ENCODE measurements around the gene EPB41L1.

The EPB41L1 gene

GRCh38 chr20:36154700-36155628, at the start of gene EPB41L1:
Gene EPB41L1 (plus strand): TSS chr20:36154740. CDS start chr20:36173778, 19,038 bp downstream.
- no peak for DNase-seq (ENCODE audit: low read depth)

GRCh38 chr20:36104856-36105255, 49.7 kb upstream of the EPB41L1 start:
- no peak for DNase-seq (ENCODE audit: low read depth)

- no peak for DNase-seq (ENCODE audit: low read depth)
These were observed 48.8 kb upstream of the EPB41L1 start for GRCh38 chr20:36105711-36106226.

GRCh38 chr20:36106606-36107005, 47.9 kb upstream of the EPB41L1 start:
- no peak for DNase-seq (ENCODE audit: low read depth)

GRCh38 chr20:36107881-36108280, 46.7 kb upstream of the EPB41L1 start:
- no peak for DNase-seq (ENCODE audit: low read depth)

GRCh38 chr20:36109251-36109947, 45.1 kb upstream of the EPB41L1 start:
- DNase-seq (ENCODE audit: low read depth), result no peak

DNA sequence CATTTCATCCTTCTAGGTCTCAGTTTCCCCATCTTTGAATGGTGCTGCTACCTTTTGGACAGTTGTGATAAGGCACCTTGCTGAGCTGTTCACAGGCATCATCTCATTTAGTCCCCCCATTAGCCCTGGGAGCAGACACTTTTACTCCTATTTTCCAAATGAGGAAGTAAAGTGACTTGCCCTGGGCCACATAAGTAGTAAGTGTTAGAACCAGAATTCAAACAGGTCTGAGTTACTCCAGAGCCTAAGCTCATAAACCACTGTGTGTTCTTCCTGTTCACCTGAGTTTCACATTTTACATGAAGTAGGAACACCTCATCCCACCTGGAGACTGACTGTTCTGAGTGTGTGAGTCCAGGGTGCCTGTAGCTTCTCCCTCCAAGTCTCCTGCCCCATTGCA, 43.5 kb upstream of the EPB41L1 start:
- no peak for DNase-seq (ENCODE audit: low read depth)

DNA sequence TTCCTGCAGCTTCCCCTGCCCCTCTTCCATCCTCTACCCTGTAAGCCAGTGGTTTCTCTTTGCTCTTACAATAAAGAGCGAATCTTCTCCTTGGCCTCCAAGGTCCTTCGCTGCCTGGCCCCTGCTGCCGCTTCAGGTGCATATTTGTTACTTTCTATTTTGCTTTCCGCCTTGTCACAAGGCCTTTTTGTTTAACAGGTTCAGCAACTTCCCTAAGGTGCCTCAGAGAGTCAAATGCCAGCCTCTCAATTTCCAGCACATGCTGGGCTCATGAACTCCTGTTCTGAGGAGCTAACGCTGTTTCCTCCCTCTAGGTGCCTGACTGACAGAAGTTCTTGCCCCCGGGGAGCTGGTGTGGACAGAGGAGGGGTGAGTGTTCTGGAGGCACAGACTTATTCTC, 42.4 kb upstream of the EPB41L1 start:
- no peak for DNase-seq (ENCODE audit: low read depth)

DNA sequence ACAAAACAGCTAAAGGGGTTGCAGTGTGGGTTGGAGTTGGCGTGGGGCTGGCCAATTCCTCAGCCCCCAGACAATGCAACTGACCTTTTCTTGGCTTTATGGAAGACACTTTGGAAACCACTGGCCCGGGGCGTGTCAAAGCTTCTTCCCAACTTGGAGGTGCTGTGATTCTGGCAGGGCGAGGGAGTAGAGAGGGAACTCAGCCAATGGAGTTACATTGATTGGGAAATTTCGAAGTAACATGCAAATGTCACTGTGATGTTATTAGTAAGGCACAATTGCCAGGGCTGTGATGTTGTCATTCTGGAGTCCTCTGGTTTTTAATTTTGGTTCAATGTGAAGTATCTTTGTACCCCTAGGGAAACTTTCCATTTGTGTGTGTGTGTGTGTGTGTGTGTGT, 41.5 kb upstream of the EPB41L1 start:
- DNase-seq (ENCODE audit: low read depth), result no peak

DNA sequence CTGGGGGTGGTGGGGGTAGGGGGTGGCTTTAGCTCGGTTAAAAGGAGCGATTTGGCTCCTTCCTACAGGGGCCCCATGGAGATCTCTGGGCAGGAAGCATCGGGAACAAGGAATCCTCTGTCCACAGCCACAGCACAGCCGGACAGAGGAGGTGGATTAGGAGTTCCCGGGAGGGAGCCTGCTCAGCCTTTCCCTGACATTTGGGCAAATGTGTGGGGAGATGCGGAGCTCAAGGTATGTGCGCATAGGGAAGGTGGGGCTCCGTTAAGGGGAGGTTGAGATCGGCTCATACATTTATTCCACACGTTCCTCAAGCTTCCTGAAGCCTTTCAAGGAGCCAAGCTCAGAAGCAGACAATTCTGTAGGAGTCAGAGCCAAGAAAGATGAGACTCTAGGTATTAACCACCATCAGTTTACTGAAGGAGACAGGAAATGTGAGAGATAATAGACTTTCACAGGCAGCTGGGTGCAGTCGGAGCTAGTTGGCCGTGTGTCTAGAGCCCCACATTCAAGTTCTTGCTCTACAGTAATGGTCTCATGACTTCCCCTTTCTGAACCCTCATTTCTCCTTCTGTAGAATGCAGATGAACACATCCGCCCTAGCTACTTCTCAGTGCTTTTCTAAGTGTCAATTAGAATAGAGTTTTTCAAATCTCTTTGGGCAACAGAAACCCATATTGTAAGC, 40.8 kb upstream of the EPB41L1 start:
- DNase-seq (ENCODE audit: low read depth), result no peak

GRCh38 chr20:36114707-36115106, 39.8 kb upstream of the EPB41L1 start:
- no peak for DNase-seq (ENCODE audit: low read depth)

- DNase-seq (ENCODE audit: low read depth), result no peak
These were observed 38.6 kb upstream of the EPB41L1 start for GRCh38 chr20:36115925-36116324.

GRCh38 chr20:36116807-36117441, 37.6 kb upstream of the EPB41L1 start:
- DNase-seq (ENCODE audit: low read depth), result no peak

DNA sequence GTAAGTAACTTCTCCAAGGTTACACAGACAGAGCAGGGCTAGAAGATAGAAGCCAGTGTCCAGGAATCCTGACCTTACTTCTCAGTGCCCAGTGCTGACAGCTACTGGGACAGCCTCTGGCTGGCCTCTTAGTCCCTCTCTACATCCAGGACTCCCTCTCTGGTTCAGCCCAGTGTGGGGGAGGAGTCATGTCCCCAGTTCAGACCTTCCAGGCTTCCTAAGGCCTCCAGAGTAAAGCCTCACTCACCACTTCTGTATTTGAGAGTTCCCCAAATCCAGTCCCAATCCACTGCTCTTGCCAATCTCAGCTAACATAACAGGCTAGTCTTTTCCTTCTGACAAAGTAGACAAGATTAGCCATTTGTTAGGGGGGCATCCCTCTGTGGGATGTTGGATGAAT, 36.9 kb upstream of the EPB41L1 start:
- no peak for DNase-seq (ENCODE audit: low read depth)

DNA sequence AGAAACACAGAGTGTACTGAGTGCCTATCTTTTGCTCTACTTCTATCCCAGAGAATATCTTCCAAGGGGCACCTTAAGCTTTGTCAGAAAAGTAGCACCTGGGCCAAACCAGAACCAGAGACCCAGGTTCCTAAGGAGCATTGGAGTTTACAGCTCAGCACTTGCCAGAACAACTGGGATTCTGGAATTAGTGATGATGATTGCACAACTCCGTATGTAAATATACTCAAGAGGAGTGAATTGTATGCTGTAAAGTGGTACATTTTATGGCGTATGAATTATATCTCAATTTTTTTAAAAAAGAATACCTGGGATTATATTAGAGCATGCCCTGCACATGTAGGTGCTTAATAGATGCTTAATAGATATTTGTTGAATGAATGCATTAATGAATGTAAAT, 36.2 kb upstream of the EPB41L1 start:
- no peak for DNase-seq (ENCODE audit: low read depth)

DNA sequence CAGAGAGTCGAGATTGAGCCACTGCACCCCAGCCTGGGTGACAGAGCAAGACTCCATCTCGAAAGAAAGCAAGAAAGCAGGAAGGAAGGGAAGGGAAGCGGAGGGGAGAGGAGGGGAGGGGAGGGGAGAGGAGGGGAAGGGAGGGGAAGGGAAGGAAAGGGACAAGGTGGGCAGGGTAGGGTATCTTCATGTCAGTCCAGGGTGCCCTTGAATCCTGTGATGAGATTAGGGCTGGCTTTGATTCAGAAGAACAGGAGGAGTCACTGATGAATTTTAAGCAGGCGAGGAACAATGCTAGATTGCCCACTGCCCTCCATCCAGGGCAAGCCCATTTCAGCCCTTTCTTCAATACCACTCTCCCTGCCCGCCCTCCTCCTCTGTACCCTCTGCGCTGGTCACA, 35.0 kb upstream of the EPB41L1 start:
- DNase-seq (ENCODE audit: low read depth), result no peak

DNA sequence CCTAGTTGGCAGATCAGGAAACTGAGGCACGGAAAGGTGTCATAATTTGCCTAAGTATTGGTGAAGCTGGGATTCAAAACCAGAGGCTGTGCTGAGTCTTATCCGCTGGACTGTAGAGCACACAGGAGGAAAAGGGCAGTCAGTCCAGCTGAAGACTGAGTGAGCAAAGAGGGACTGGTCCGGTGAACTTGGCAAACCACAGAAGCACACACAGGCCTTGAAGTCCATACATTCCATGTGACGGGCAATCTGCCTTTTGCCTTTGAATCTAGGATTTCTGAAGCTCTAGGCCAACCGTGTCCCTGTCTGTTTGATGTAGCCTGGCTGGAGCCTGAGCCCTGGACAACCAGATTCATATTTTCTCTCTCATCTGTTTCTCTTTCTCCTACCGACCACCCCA, 34.3 kb upstream of the EPB41L1 start:
- DNase-seq (ENCODE audit: low read depth), result no peak

DNA sequence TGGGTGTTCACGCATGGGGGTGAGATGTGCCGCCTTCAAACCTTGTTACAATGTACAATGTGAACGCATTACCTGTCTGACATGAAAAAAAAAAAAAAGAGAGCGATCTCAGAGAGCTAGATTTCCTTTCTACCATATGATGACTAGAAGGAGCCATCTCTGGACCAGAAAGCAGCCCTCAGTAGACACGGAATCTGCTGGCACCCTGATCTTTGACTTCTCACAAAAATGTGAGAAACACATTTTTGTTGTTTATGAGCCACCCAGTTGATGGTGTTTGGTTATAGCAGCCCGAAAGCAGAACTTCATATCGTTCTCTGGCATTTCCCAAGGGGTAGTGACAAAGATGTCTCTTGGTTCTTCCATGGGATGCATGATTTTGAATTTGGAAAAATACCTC, 33.5 kb upstream of the EPB41L1 start:
- DNase-seq (ENCODE audit: low read depth), result no peak

- DNase-seq (ENCODE audit: low read depth), result no peak
These were observed 32.3 kb upstream of the EPB41L1 start for GRCh38 chr20:36121981-36122930.

DNA sequence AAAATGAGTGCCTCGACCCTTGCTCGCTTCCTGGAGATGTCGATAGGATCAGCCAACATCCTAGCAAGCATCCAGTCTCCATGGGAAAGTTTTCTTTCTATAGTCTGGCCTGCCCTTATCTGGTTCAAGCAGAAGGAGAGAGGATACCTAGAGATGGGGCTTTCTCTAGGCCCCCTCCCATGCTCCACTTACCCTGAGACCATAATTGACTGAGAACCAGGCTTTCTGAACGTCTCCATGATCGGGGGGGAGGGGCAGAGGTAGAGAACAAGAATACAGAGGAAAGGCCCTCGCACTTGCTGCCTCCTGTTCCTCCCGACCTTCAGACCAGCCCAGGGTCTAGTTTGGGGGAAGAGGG, 31.6 kb upstream of the EPB41L1 start:
- no peak for DNase-seq (ENCODE audit: low read depth)

- no peak for DNase-seq (ENCODE audit: low read depth)
These were observed 29.4 kb upstream of the EPB41L1 start for GRCh38 chr20:36125097-36125496.
